Smooth muscle cell (in vitro differentiated cells): Measurements from ENCODE around the gene TMEM139. TPM values are rescaled to one million over a fixed set of nuclear protein-coding genes. Genes with fewer than 3 reads are reported as not detected.
"Not testable (repeated sequence)": the region's sequence is repeated elsewhere in the genome, so short reads cannot be mapped to it uniquely, and the experiment has no call there.

ENCODE experiments used
- DNase-seq: peaks from one replicate; lab custom pipeline; 2025; ENCODE audit not compliant: unreplicated experiment; lab: John Stamatoyannopoulos, UW
- H2AFZ ChIP-seq: fragments of 200-600 bp; sonication (generic); 2 replicates; pipeline ENCODE4 v1.6.0; 2016; ENCODE audit warnings: antibody characterized with exemption, low read depth, mild to moderate bottlenecking
- H3F3A ChIP-seq: fragments of 200-600 bp; sonication (generic); 2 replicates; pipeline ENCODE4 v1.6.0; 2017; ENCODE audit warnings: antibody characterized with exemption, low read depth
- H3K27ac ChIP-seq: fragments of 200-600 bp; sonication (generic); 2 replicates; pipeline ENCODE4 v1.5.1; 2016; ENCODE audit warnings: low read depth, mild to moderate bottlenecking
- H3K27me3 ChIP-seq: fragments of 200-600 bp; sonication (generic); 2 replicates; pipeline ENCODE4 v1.6.1; 2016; ENCODE audit warnings: low read depth, mild to moderate bottlenecking
- H3K36me3 ChIP-seq: fragments of 200-600 bp; sonication (generic); 2 replicates; pipeline ENCODE4 v1.5.1; 2016; ENCODE audit warnings: low read depth
- H3K4me1 ChIP-seq: fragments of 200-600 bp; sonication (generic); 2 replicates; pipeline ENCODE4 v1.5.1; 2016; ENCODE audit warnings: low read depth
- H3K4me2 ChIP-seq: fragments of 200-600 bp; sonication (generic); 2 replicates; pipeline ENCODE4 v1.6.0; 2016; ENCODE audit warnings: mild to moderate bottlenecking
- H3K4me3 ChIP-seq: fragments of 200-600 bp; sonication (generic); 2 replicates; pipeline ENCODE4 v1.5.1; 2016; ENCODE audit warnings: mild to moderate bottlenecking
- H3K79me2 ChIP-seq: fragments of 200-600 bp; sonication (generic); 2 replicates; pipeline ENCODE4 v1.6.0; 2016; ENCODE audit warnings: low read depth, mild to moderate bottlenecking
- H3K9ac ChIP-seq: fragments of 200-600 bp; sonication (generic); 2 replicates; pipeline ENCODE4 v1.6.0; 2016; ENCODE audit warnings: low read depth
- H3K9me3 ChIP-seq: fragments of 200-600 bp; sonication (generic); replicated peaks from 2 replicates; pipeline ENCODE4 v1.5.1; 2016; ENCODE audit warnings: low read depth
- H4K20me1 ChIP-seq: fragments of 200-600 bp; sonication (generic); 2 replicates; pipeline ENCODE4 v1.6.0; 2016; ENCODE audit warnings: low read depth
- WGBS: methylation state at CpG from one replicate; pipeline ENCODE4 v1.1.7; 2016; ENCODE audit warnings: low lambda C conversion rate; 5-methylcytosine and 5-hydroxymethylcytosine counted together
- polyA plus RNA-seq: library from polyadenylated mRNA; unstranded; fragments of >200 nt; fragmentation: Nextera tagmentation; extraction: Ambion mirVana; gene quantifications from 2 replicates; pipeline ENCODE4 v1.2.1, GENCODE V29; 2016
- total RNA-seq: library from RNA; depleted of rRNA; stranded (reverse); fragments of >200 nt; gene quantifications from 2 replicates; pipeline ENCODE4 v1.2.3, GENCODE V29; 2014
- TF ChIP-seq, protein P1 (sequence below): fragments of 200-600 bp; sonication (generic); IDR thresholded peaks from 2 replicates; pipeline ENCODE4 v1.5.1; 2017; ENCODE audit warnings: borderline replicate concordance, mild to moderate bottlenecking, antibody characterized with exemption; ENCODE audit not compliant: insufficient read depth, poor library complexity, severe bottlenecking

Gene TMEM139
- total and polyA plus RNA-seq, 2 experiments from 2014 or later: 0.93 to 9.1 TPM

DNA sequence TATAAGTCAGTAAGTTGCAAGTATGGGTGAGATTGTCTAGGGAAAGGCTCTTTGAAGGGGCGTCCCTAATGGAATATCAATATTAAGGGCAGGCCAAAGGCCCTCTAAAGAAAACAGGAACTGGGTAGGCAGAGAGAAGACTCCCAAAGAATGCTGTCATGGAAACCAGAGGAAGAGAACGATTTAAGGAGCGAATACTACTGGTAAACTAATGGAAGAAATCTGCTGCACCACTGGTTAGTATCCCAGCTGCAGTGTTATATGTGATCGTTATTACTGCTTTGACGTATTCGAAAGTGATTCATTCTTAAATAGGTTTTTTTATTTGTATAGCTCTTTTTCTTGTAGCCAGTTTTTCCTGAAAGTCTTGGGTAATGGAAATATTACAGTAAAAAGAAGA, 4.7 kb downstream of the TMEM139 start:
- Histone ChIP-seq H3K27me3 (no peaks in the 10 kb centered on the region), H3K4me2 (peak overlapping the region; percentile 88), H4K20me1 (peaks cover 34% of the 10 kb centered on the region), H2AFZ (no peak overlapping the region), H3K9ac (no peak overlapping the region), H3K4me3 (peak overlapping the region; percentile 77), H3K27ac (peak overlapping the region; percentile 82), H3K79me2 (peaks cover 35% of the 10 kb centered on the region), H3F3A (peaks cover 8% of the 10 kb centered on the region), H3K36me3 (peaks cover 6% of the 10 kb centered on the region), H3K4me1 (peaks cover 12% of the 10 kb centered on the region), H3K9me3 (no peaks in the 10 kb centered on the region)
- no peak for DNase-seq
- 56% methylated on average over 6 of the region's 6 CpGs for WGBS
- TF ChIP-seq, protein P1, sequence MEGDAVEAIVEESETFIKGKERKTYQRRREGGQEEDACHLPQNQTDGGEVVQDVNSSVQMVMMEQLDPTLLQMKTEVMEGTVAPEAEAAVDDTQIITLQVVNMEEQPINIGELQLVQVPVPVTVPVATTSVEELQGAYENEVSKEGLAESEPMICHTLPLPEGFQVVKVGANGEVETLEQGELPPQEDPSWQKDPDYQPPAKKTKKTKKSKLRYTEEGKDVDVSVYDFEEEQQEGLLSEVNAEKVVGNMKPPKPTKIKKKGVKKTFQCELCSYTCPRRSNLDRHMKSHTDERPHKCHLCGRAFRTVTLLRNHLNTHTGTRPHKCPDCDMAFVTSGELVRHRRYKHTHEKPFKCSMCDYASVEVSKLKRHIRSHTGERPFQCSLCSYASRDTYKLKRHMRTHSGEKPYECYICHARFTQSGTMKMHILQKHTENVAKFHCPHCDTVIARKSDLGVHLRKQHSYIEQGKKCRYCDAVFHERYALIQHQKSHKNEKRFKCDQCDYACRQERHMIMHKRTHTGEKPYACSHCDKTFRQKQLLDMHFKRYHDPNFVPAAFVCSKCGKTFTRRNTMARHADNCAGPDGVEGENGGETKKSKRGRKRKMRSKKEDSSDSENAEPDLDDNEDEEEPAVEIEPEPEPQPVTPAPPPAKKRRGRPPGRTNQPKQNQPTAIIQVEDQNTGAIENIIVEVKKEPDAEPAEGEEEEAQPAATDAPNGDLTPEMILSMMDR: no peak

- peak overlapping the region; percentile 88 for H3K4me2 ChIP-seq
- H3K27ac ChIP-seq, H3F3A ChIP-seq, DNase-seq, H3K27me3 ChIP-seq, H3K9me3 ChIP-seq, H2AFZ ChIP-seq, H3K36me3 ChIP-seq, H3K9ac ChIP-seq: not testable (repeated sequence)
- H4K20me1 ChIP-seq: peaks cover 35% of the 10 kb centered on the region
- peak overlapping the region; percentile 77 for H3K4me3 ChIP-seq
- WGBS: 81% methylated on average over 4 of the region's 4 CpGs
- H3K79me2 ChIP-seq: peaks cover 35% of the 10 kb centered on the region
- peaks cover 12% of the 10 kb centered on the region for H3K4me1 ChIP-seq
Measured at GRCh38 chr7:143289888-143290287, 5.1 kb downstream of the TMEM139 start.

- Histone ChIP-seq H3K4me1 (peaks cover 12% of the 10 kb centered on the region), H3K27me3 (no peaks in the 10 kb centered on the region), H3K9me3 (no peaks in the 10 kb centered on the region), H4K20me1 (peaks cover 35% of the 10 kb centered on the region), H3K36me3 (peaks cover 8% of the 10 kb centered on the region), H3K4me3 (no peak overlapping the region), H3F3A (peaks cover 8% of the 10 kb centered on the region), H3K4me2 (peak overlapping the region; percentile 88), H2AFZ (no peak overlapping the region), H3K79me2 (peaks cover 35% of the 10 kb centered on the region), H3K27ac (no peak overlapping the region), H3K9ac (no peak overlapping the region)
- 92% methylated on average over 4 of the region's 4 CpGs for WGBS
- TF ChIP-seq, protein P1: no peak
- DNase-seq: no peak
Measured at GRCh38 chr7:143290293-143290692, 5.5 kb downstream of the TMEM139 start.

- Histone ChIP-seq H3K9me3 (no peaks in the 10 kb centered on the region), H3K36me3 (peaks cover 13% of the 10 kb centered on the region), H3K4me1 (peaks cover 12% of the 10 kb centered on the region), H3K4me2 (no peak overlapping the region), H3K27ac (no peak overlapping the region), H3K9ac (no peak overlapping the region), H4K20me1 (peaks cover 38% of the 10 kb centered on the region), H3K79me2 (peaks cover 35% of the 10 kb centered on the region), H3K4me3 (no peak overlapping the region), H3K27me3 (no peaks in the 10 kb centered on the region), H3F3A (no peaks in the 10 kb centered on the region), H2AFZ (no peak overlapping the region)
- TF ChIP-seq, protein P1: no peak
- 98% methylated on average over 5 of the region's 5 CpGs for WGBS
- DNase-seq: no peak
Measured at GRCh38 chr7:143292876-143293275, 8.1 kb downstream of the TMEM139 start.
